Body of pancreas (tissue), 4 donors: ENCODE data around the gene SEMA3E. TPM values are rescaled to one million over a fixed set of nuclear protein-coding genes. Genes with fewer than 3 reads are reported as not detected.

ENCODE experiments used
- ATAC-seq: fragments of 150-250 bp; one replicate; pipeline ENCODE4 v1.9.1; 2016
- DNase-seq, 4 donors: peaks; one replicate each; pipeline ENCODE4 v3.0.0-alpha.2; 2019
- H3K27ac ChIP-seq, 4 donors: fragments of 200-600 bp; sonication (generic); 1 replicate in 3 of 4; 2 replicates in 1 of 4; pipeline versions ENCODE4 v1.5.1 to v1.6.1; 2016 to 2019; ENCODE audit warnings: mild to moderate bottlenecking in 1 of 4, mixed read lengths in 1 of 4, moderate library complexity in 1 of 4
- H3K27me3 ChIP-seq, 2 donors: fragments of 200-600 bp; sonication (generic); one replicate each; pipeline ENCODE4 v1.6.0; 2016; ENCODE audit warnings: mild to moderate bottlenecking in 1 of 2
- H3K36me3 ChIP-seq, 2 donors: fragments of 200-600 bp; sonication (generic); replicated peaks in 1 of 2; 2 replicates each; pipeline ENCODE4 v1.5.1; 2016; ENCODE audit warnings: low read depth in 2 of 2; ENCODE audit not compliant: insufficient read depth in 1 of 2
- H3K4me1 ChIP-seq: fragments of 200-600 bp; sonication (generic); one replicate; pipeline ENCODE4 v1.6.0; 2016
- H3K4me3 ChIP-seq, 2 donors: fragments of 200-600 bp; sonication (generic); 1 replicate in 1 of 2; 2 replicates in 1 of 2; pipeline ENCODE4 v1.5.1; 2016 to 2019
- H3K9me3 ChIP-seq, 3 donors: fragments of 200-600 bp; sonication (generic); 1 replicate in 2 of 3; 2 replicates in 1 of 3; pipeline ENCODE4 v1.5.1; 2016
- POLR2A ChIP-seq, 3 donors: fragments of 450-650 bp; IDR thresholded peaks; one replicate each; pipeline ENCODE4 v1.6.1; 2016; ENCODE audit warnings: antibody characterized with exemption in 3 of 3, mild to moderate bottlenecking in 2 of 3
- WGBS, 2 donors: methylation state at CpG; one replicate each; pipeline ENCODE4 v1.1.5; 2017; 5-methylcytosine and 5-hydroxymethylcytosine counted together
- intact Hi-C: fragments of 100-400 bp; cut with DNase I; formaldehyde crosslinking; loops from one replicate; pipeline ENCODE4 v1.15.1; 2023
- total RNA-seq, 2 donors: library from RNA; depleted of rRNA; stranded (reverse); fragments of >200 nt; gene quantifications; one replicate each; pipeline ENCODE4 v1.1.0, GENCODE V29; 2016
- TF ChIP-seq, protein P1 (sequence below), 7 experiments: fragments of 450-650 bp in 4 of 7; fragments of 200-600 bp in 3 of 7; sonication (generic) in 3 of 7; IDR thresholded peaks; one replicate each; pipeline ENCODE4 v1.5.1; 2016 to 2019; ENCODE audit warnings: antibody characterized with exemption in 7 of 7

The SEMA3E gene
- total RNA-seq, 2 donors from 2014 or later: under 0.01 to 20.5 TPM

DNA sequence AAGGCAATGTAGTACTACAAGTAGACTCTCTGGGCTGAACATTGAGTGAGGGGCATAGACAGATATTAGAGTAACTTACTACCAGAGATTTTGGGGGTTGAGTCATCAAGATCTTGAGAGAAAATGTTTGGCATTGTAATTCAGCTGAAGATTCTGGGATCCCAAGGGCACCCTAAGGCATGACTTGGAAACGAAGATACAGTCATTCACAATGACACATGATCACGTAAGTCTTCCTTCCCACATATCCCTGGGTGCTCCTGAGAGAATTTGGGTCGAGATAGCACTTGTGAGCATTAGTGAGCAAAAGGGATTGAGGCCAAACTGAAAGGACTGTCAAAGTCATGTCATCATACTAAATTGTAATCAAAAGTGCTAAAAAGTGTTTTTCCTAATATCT, 293.8 kb downstream of the SEMA3E start:
- Histone ChIP-seq H3K36me3 (no peaks in the 10 kb centered on the region), H3K9me3 (no peaks in the 10 kb centered on the region), H3K27ac (no peak overlapping the region), H3K27me3 (no peaks in the 10 kb centered on the region), H3K4me1 (no peaks in the 10 kb centered on the region), H3K4me3 (no peak overlapping the region)
- DNase-seq (no peak), ATAC-seq (no peak)
- intact Hi-C loops: no loop called here
- TF ChIP-seq, protein P1, sequence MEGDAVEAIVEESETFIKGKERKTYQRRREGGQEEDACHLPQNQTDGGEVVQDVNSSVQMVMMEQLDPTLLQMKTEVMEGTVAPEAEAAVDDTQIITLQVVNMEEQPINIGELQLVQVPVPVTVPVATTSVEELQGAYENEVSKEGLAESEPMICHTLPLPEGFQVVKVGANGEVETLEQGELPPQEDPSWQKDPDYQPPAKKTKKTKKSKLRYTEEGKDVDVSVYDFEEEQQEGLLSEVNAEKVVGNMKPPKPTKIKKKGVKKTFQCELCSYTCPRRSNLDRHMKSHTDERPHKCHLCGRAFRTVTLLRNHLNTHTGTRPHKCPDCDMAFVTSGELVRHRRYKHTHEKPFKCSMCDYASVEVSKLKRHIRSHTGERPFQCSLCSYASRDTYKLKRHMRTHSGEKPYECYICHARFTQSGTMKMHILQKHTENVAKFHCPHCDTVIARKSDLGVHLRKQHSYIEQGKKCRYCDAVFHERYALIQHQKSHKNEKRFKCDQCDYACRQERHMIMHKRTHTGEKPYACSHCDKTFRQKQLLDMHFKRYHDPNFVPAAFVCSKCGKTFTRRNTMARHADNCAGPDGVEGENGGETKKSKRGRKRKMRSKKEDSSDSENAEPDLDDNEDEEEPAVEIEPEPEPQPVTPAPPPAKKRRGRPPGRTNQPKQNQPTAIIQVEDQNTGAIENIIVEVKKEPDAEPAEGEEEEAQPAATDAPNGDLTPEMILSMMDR (IDR thresholded peaks at IDR 0.05): no peak
- no peak for TF ChIP-seq POLR2A (IDR thresholded peaks at IDR 0.05)
- WGBS, 2 donors: 55 to 60% methylated on average over 3 of the region's 3 CpGs

DNA sequence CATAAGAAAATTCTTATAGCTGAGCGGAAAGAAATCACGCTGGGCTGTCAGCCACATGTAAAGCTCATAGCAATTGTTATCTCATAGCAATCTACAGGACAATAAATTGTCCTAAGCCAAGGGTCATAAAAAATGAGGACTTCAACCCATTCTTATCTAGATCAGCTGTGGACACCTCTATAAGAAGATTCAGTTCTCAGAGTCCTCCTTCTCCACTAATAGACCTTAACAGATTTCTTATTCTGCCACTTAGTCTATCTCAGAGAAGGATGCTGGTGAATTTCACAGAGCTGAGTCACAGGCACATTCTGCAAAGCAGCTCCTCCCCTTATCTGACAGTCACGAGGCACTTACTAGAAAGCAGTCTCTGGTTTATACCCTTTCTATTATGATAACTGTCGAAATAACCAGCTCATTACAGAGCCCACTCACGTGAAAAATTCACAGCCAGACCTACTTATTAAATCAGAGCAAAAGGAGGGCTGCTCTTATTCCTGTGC, 300.9 kb downstream of the SEMA3E start:
- Histone ChIP-seq H3K4me3 (no peak overlapping the region), H3K36me3 (no peaks in the 10 kb centered on the region), H3K27me3 (no peaks in the 10 kb centered on the region), H3K27ac (no peak overlapping the region), H3K9me3 (no peaks in the 10 kb centered on the region), H3K4me1 (no peaks in the 10 kb centered on the region)
- WGBS, 2 donors: 44 to 47% methylated on average over 5 of the region's 5 CpGs
- ATAC-seq: no peak
- TF ChIP-seq POLR2A (IDR thresholded peaks at IDR 0.05): no peak
- TF ChIP-seq, protein P1 (IDR thresholded peaks at IDR 0.05): no peak
- intact Hi-C loops: no loop called here
- no peak for DNase-seq

DNA sequence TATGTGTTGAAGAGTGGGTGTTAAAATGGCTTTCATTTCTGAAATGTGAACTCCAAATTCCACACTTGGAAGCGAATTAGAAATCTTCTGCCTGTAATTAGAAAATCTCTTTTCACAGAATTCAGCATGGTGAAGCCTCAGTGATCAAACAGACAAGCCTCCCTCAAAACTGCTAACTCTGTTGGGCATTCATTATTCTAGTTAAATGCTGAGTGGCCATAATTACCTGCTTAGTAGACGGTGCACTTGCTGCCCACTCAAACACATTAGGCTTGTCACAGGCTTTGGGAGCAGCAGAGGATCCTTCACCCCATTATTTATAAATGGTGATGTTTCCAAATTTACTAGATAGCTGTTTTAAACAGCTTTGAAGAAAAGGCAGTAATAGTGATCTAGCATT, 309.0 kb downstream of the SEMA3E start:
- H3K27ac ChIP-seq: no peak overlapping the region
- ATAC-seq (no peak), DNase-seq (no peak)
- TF ChIP-seq POLR2A (IDR thresholded peaks at IDR 0.05): no peak
- TF ChIP-seq, protein P1 (IDR thresholded peaks at IDR 0.05): no peak
- intact Hi-C loops: no loop called here
- no peak overlapping the region for H3K4me3 ChIP-seq
- no peaks in the 10 kb centered on the region for H3K4me1 ChIP-seq
- H3K36me3 ChIP-seq: no peaks in the 10 kb centered on the region
- no peaks in the 10 kb centered on the region for H3K27me3 ChIP-seq
- WGBS, 2 donors: 20 to 38% methylated on average over 2 of the region's 2 CpGs
- no peaks in the 10 kb centered on the region for H3K9me3 ChIP-seq

DNA sequence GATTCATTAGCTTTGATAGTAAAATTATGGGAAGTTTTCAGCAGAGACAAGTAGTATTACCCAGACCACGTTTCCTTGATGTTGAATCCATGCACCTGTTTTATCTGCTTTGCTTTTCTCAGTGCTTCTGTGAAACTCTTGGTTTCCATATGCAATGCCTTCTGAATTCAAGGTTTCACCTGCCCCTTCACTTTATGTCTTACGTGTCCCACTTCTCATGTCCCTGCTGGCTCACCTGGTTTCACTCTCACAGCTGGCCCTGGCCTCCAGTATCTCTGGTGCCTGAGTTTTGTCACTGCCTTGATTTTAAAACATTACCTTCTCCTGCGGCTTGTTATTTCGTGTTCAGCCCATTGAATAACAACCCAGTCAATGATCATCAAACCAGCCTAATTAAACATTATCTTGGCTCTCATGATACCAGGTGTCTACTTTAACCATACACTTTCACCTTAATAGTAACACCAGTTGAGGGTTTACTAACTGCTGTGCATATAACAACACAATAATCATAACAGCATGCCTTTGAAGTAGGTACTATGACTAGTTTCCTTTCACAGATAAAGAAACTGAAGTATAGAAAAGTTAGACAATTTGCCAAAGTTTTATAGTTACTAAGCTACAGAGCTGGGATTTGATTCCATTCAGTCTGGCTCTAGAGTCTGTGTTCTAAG, 310.5 kb downstream of the SEMA3E start:
- no peak for ATAC-seq
- WGBS, 2 donors: 48 to 59% methylated on average over 4 of the region's 4 CpGs

More for the DNA sequence above, 310.5 kb downstream of the SEMA3E start:
- Histone ChIP-seq H3K4me1 (no peaks in the 10 kb centered on the region), H3K27me3 (no peaks in the 10 kb centered on the region), H3K36me3 (no peaks in the 10 kb centered on the region), H3K9me3 (no peaks in the 10 kb centered on the region), H3K27ac (no peak overlapping the region), H3K4me3 (no peak overlapping the region)
- TF ChIP-seq, protein P1 (IDR thresholded peaks at IDR 0.05): no peak
- no peak for TF ChIP-seq POLR2A (IDR thresholded peaks at IDR 0.05)
- DNase-seq: no peak
- intact Hi-C loops: no loop called here
